IMR-90 (cell line): ENCODE data around the gene LCN10. TPM values are rescaled to one million over a fixed set of nuclear protein-coding genes. Genes with fewer than 3 reads are reported as not detected.

Experiments
- ATAC-seq: fragments of 200-7000 bp; cut with Tn5 transposase; 2 replicates; pipeline ENCODE4 v1.9.1; 2020; ENCODE audit warnings: low read depth, mild to moderate bottlenecking, moderate library complexity
- BruUV-seq: library from RNA; stranded (reverse); fragments of 400-500 nt; replicated peaks from 2 replicates; lab custom pipeline; 2021; lab: Mats Ljungman, UMichigan
- CTCF ChIA-PET: fragments of 300-600 bp; formaldehyde crosslinking; extraction: SDS; loops from one replicate; lab custom pipeline; 2021; ENCODE audit warnings: antibody characterized with exemption; lab: Yijun Ruan, JAX
- POLR2A ChIA-PET: fragments of 300-600 bp; sonication (Branson Sonifier 250); formaldehyde crosslinking; loops from one replicate; lab custom pipeline; 2022; ENCODE audit warnings: antibody characterized with exemption; ENCODE audit not compliant: unreplicated experiment; lab: Charles Lee
- DNase-seq: peaks from one replicate; pipeline ENCODE4 v3.0.0; 2013
- H2AFZ ChIP-seq: replicated peaks from 2 replicates; pipeline ENCODE3; 2013; ENCODE audit warnings: low read length, mild to moderate bottlenecking; ENCODE audit not compliant: poor library complexity
- H2AK5ac ChIP-seq: 2 replicates; pipeline ENCODE4 v1.6.1; 2013; ENCODE audit warnings: low read depth, low read length, inconsistent platforms
- H2AK9ac ChIP-seq: replicated peaks from 2 replicates; pipeline ENCODE3; 2013; ENCODE audit warnings: mild to moderate bottlenecking, low read depth, low read length, moderate library complexity; ENCODE audit not compliant: poor library complexity
- H2BK120ac ChIP-seq: 2 replicates; pipeline ENCODE4 v1.6.1; 2013; ENCODE audit warnings: low read depth, low read length, inconsistent platforms
- H2BK15ac ChIP-seq: 3 replicates; pipeline ENCODE4 v1.6.1; 2013; ENCODE audit warnings: low read depth, low read length, inconsistent platforms
- H2BK20ac ChIP-seq: 2 replicates; pipeline ENCODE4 v1.6.1; 2013; ENCODE audit warnings: low read depth, mild to moderate bottlenecking, inconsistent platforms, low read length, moderate library complexity
- H2BK5ac ChIP-seq: 2 replicates; pipeline ENCODE4 v1.6.1; 2013; ENCODE audit warnings: mild to moderate bottlenecking, low read depth, low read length, inconsistent platforms; ENCODE audit not compliant: poor library complexity, severe bottlenecking
- H3K14ac ChIP-seq: replicated peaks from 2 replicates; pipeline ENCODE4 v1.6.1; 2013; ENCODE audit warnings: low read depth, low read length, inconsistent platforms
- H3K18ac ChIP-seq: 2 replicates; pipeline ENCODE4 v1.6.1; 2013; ENCODE audit warnings: low read depth, low read length, control low read depth
- H3K23ac ChIP-seq: 2 replicates; pipeline ENCODE4 v1.6.1; 2013; ENCODE audit warnings: low read depth, low read length, inconsistent platforms
- H3K27ac ChIP-seq: 2 replicates; pipeline ENCODE4 v1.5.1; 2013; ENCODE audit warnings: mild to moderate bottlenecking, control low read depth, low read length; ENCODE audit not compliant: insufficient read depth
- H3K27me3 ChIP-seq: 2 replicates; pipeline ENCODE4 v1.6.1; 2013; ENCODE audit warnings: low read length; ENCODE audit not compliant: control insufficient read depth, insufficient read depth
- H3K36me3 ChIP-seq: 2 replicates; pipeline ENCODE4 v1.6.1; 2013; ENCODE audit warnings: low read length, mixed read lengths; ENCODE audit not compliant: control insufficient read depth, insufficient read depth
- H3K4ac ChIP-seq: 2 replicates; pipeline ENCODE4 v1.6.1; 2013; ENCODE audit warnings: low read depth, low read length, inconsistent platforms
- H3K4me1 ChIP-seq: 2 replicates; pipeline ENCODE4 v1.6.1; 2013; ENCODE audit warnings: low read length, mixed read lengths; ENCODE audit not compliant: control insufficient read depth, insufficient read depth
- H3K4me2 ChIP-seq: 2 replicates; pipeline ENCODE4 v1.6.1; 2013; ENCODE audit warnings: low read depth, mild to moderate bottlenecking, control low read depth, low read length, moderate library complexity
- H3K4me3 ChIP-seq: 2 replicates; pipeline ENCODE4 v1.5.1; 2013; ENCODE audit warnings: low read depth, mild to moderate bottlenecking, control low read depth, low read length, moderate library complexity; ENCODE audit not compliant: insufficient read depth
- H3K56ac ChIP-seq: 2 replicates; pipeline ENCODE4 v1.6.1; 2013; ENCODE audit warnings: low read length, inconsistent platforms; ENCODE audit not compliant: insufficient read depth; ENCODE audit errors: extremely low read depth
- H3K79me1 ChIP-seq, 2 experiments: 2 replicates each; pipeline ENCODE4 v1.6.1; 2013; ENCODE audit warnings: low read length in 2 of 2, inconsistent platforms in 1 of 2, low read depth in 1 of 2
- H3K9ac ChIP-seq: 2 replicates; pipeline ENCODE4 v1.6.1; 2013; ENCODE audit warnings: low read depth, low read length, control low read depth
- H3K9me1 ChIP-seq: 2 replicates; pipeline ENCODE4 v1.6.1; 2013; ENCODE audit warnings: low read length, inconsistent platforms; ENCODE audit not compliant: insufficient read depth
- H3K9me3 ChIP-seq: 2 replicates; pipeline ENCODE4 v1.6.1; 2013; ENCODE audit warnings: low read length; ENCODE audit not compliant: control insufficient read depth, insufficient read depth
- H4K20me1 ChIP-seq: 2 replicates; pipeline ENCODE4 v1.6.1; 2013; ENCODE audit warnings: low read length, inconsistent platforms; ENCODE audit not compliant: insufficient read depth
- H4K5ac ChIP-seq: 2 replicates; pipeline ENCODE4 v1.6.1; 2013; ENCODE audit warnings: mild to moderate bottlenecking, low read depth, low read length, control low read depth
- H4K8ac ChIP-seq, 2 experiments: 2 replicates each; pipeline ENCODE4 v1.6.1; 2013; ENCODE audit warnings: low read depth in 2 of 2, low read length in 2 of 2, control low read depth in 1 of 2, inconsistent platforms in 1 of 2
- H4K91ac ChIP-seq: 2 replicates; pipeline ENCODE4 v1.6.1; 2013; ENCODE audit warnings: low read depth, low read length, inconsistent platforms; ENCODE audit not compliant: insufficient read depth
- CEBPB ChIP-seq: IDR thresholded peaks from 2 replicates; pipeline ENCODE4 v1.6.1; 2012; ENCODE audit warnings: low read depth, low read length, improper control_type of control experiment
- ELK1 ChIP-seq: fragments of 150-350 bp; IDR thresholded peaks from 2 replicates; pipeline ENCODE4 v1.6.1; 2016; ENCODE audit warnings: low read depth, mild to moderate bottlenecking, low read length, moderate library complexity, borderline replicate concordance
- MXI1 ChIP-seq: IDR thresholded peaks from 2 replicates; pipeline ENCODE4 v1.6.1; 2012; ENCODE audit warnings: low read depth, mild to moderate bottlenecking, low read length, moderate library complexity, borderline replicate concordance
- RAD21 ChIP-seq: IDR thresholded peaks from 2 replicates; pipeline ENCODE4 v1.6.1; 2012; ENCODE audit warnings: low read length, improper control_type of control experiment
- RCOR1 ChIP-seq: IDR thresholded peaks from 2 replicates; pipeline ENCODE4 v1.6.1; 2012; ENCODE audit warnings: mild to moderate bottlenecking, low read length, improper control_type of control experiment; ENCODE audit not compliant: insufficient replicate concordance
- WGBS, 2 experiments: methylation state at CpG; one replicate each; pipeline versions ENCODE4 v1.1.5 to v1.1.7; 2013; ENCODE audit warnings: missing lambda C conversion rate in 2 of 2; ENCODE audit not compliant: insufficient read length in 1 of 2; ENCODE audit errors: extremely low coverage in 2 of 2; 5-methylcytosine and 5-hydroxymethylcytosine counted together
- dilution Hi-C: fragments of 300-500 bp; cut with HindIII; formaldehyde crosslinking; loops from one replicate; pipeline ENCODE4 v1.14.3; 2018; ENCODE audit warnings: low sequenced_read_pairs; ENCODE audit not compliant: unreplicated experiment
- in situ Hi-C: fragments of 300-500 bp; cut with MboI; formaldehyde crosslinking; loops from 3 replicates; pipeline ENCODE4 v1.14.3; 2019; ENCODE audit warnings: low sequenced_read_pairs, inconsistent platforms, mixed read lengths
- intact Hi-C: fragments of 100-400 bp; cut with micrococcal nuclease; formaldehyde crosslinking; loops from 2 replicates; pipeline ENCODE4 v1.10.0; 2022
- polyA plus RNA-seq, 3 experiments: library from polyadenylated mRNA; depleted of rRNA; stranded (reverse); fragments of >200 nt; gene quantifications; 2 replicates each; pipeline ENCODE4 v1.2.3, GENCODE V29; 2012; ENCODE audit warnings: low replicate concordance in 1 of 3
- total RNA-seq: library from RNA; depleted of rRNA; stranded (reverse); fragments of >200 nt; gene quantifications from 2 replicates; pipeline ENCODE4 v1.2.3, GENCODE V29; 2012

LCN10 gene
- total and polyA plus RNA-seq, 2 of the 4 experiments (the other 2 are of a cell fraction) = not detected

- H3K56ac ChIP-seq = no peak overlapping the region
- no peak overlapping the region for H3K18ac ChIP-seq
- no peak for DNase-seq
- H2AFZ ChIP-seq = no peak overlapping the region
- H4K20me1 ChIP-seq = no peaks in the 10 kb centered on the region
- no peak overlapping the region for H2BK15ac ChIP-seq
- H3K9me3 ChIP-seq = no peaks in the 10 kb centered on the region
- WGBS, 2 experiments = 100% methylated on average over 1 of the region's 10 CpGs; no CpG with 5 or more reads in 1 of the 2 experiments
- no peak overlapping the region for H3K27ac ChIP-seq
- H2AK5ac ChIP-seq = no peak overlapping the region
- H3K14ac ChIP-seq = no peak overlapping the region
- CTCF ChIA-PET = no interaction called here
- POLR2A ChIA-PET = no interaction called here
- H4K5ac ChIP-seq = no peak overlapping the region
- TF ChIP-seq RAD21 (no peak), ELK1 (no peak), MXI1 (no peak), CEBPB (no peak), RCOR1 (no peak)
- no peak overlapping the region for H3K9ac ChIP-seq
- no peak overlapping the region for H2BK120ac ChIP-seq
- no peak overlapping the region for H4K91ac ChIP-seq
- H2AK9ac ChIP-seq = peak overlapping the region; percentile 24
- intact Hi-C loops = no loop called here
- 0 out of 2 replicates have a peak, but pooled peaks cover 2% of the 10 kb centered on the region for H3K4me1 ChIP-seq
- no peaks in the 10 kb centered on the region for H3K9me1 ChIP-seq
- no peak overlapping the region for H2BK5ac ChIP-seq
- no peak overlapping the region for H4K8ac ChIP-seq
- no peak overlapping the region for H3K4me2 ChIP-seq
- H3K23ac ChIP-seq = no peak overlapping the region
- H3K27me3 ChIP-seq = peaks cover 15% of the 10 kb centered on the region; the same call in 1 of the 2 replicates
- no peaks in the 10 kb centered on the region for H3K79me1 ChIP-seq
- no peak overlapping the region for H2BK20ac ChIP-seq
- H3K4me3 ChIP-seq = no peak overlapping the region
- no peaks in the 10 kb centered on the region for H3K36me3 ChIP-seq
- in situ Hi-C loops = no loop called here
- dilution Hi-C loops = no loop called here
- ATAC-seq = no peak
- no TSS peak for BruUV-seq
- H3K4ac ChIP-seq = no peak overlapping the region
Measured at GRCh38 chr9:136695435-136695895, 47.3 kb downstream of the LCN10 start.
